Colonic mucosa (tissue), 4 donors: Measurements from ENCODE around the gene MAP1LC3B2. TPM values are rescaled to one million over a fixed set of nuclear protein-coding genes. Genes with fewer than 3 reads are reported as not detected.

Experiments
- DNase-seq: peaks from one replicate; pipeline ENCODE4 v3.0.0-alpha.2; 2020
- H3K27ac ChIP-seq: fragments of 200-600 bp; one replicate; pipeline ENCODE4 v1.8.0; 2021
- H3K27me3 ChIP-seq: fragments of 200-600 bp; one replicate; pipeline ENCODE4 v1.8.0; 2021
- H3K36me3 ChIP-seq: fragments of 200-600 bp; one replicate; pipeline ENCODE4 v1.8.0; 2021
- H3K4me1 ChIP-seq: fragments of 200-600 bp; one replicate; pipeline ENCODE4 v1.8.0; 2021; ENCODE audit warnings: mild to moderate bottlenecking
- H3K4me3 ChIP-seq: fragments of 200-600 bp; one replicate; pipeline ENCODE4 v1.8.0; 2021
- H3K9ac ChIP-seq, 2 donors: one replicate each; pipeline ENCODE4 v1.7.0; 2013; ENCODE audit warnings: control low read depth in 2 of 2, low read depth in 2 of 2, low read length in 2 of 2
- H3K9me3 ChIP-seq: fragments of 200-600 bp; one replicate; pipeline ENCODE4 v1.8.0; 2021
- intact Hi-C: fragments of 100-400 bp; cut with DNase I; formaldehyde crosslinking; loops from one replicate; pipeline ENCODE4 v1.14.1; 2022
- total RNA-seq, 2 donors: library from RNA; stranded (reverse); fragmentation: NEBNext Ultra II Directional in 1 of 2; extraction: Animal tissue kit (Norgen Biotek cat#: 25700) in 1 of 2; gene quantifications; one replicate each; pipeline ENCODE4 v1.2.1, GENCODE V29; 2021
- TF ChIP-seq, protein P1 (sequence below): fragments of 200-600 bp; IDR thresholded peaks from one replicate; pipeline ENCODE4 v1.8.0; 2022; ENCODE audit warnings: antibody characterized with exemption, mild to moderate bottlenecking
- donor health status: healthy.
- donor health status: DM: no; HTN: no; CAD: no.
- donor health status: DM: no; HTN: no; CAD: no.

Gene MAP1LC3B2
- total RNA-seq, 2 donors from 2014 or later = 0.93 to 1.2 TPM

DNA sequence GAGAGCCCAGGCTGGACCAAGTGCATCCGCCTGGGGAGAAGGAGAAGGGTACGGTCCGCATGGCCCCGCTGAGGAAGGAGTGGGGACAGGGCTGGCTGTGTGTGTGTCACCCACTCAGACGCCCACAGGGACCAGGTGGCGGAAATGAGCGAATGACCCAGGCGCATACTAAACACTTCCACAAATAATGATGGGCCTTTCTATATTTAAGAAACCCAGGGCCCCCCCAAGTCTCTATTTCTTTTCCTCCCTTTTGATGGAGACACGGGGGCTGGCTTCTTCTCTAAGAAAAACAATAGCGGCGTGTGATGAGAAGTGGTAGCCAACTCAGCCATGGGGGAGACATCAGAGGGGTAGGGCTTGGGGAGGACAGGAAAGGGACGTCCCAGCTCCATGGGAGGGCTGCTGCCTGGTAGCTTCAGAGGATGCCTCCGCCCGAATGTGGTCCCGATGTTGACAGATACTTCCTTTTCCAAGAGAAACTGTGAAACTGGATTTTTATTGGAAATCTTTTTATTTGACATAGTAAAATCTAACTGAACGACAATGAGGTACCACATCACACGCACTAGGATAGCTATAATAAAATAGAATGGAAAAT, 6.3 kb upstream of the MAP1LC3B2 start:
- Histone ChIP-seq H3K27me3 (no peaks in the 10 kb centered on the region), H3K36me3 (no peaks in the 10 kb centered on the region), H3K4me3 (no peak overlapping the region), H3K4me1 (no peaks in the 10 kb centered on the region), H3K9ac (no peak overlapping the region), H3K9me3 (no peaks in the 10 kb centered on the region), H3K27ac (no peak overlapping the region)
- TF ChIP-seq, protein P1, sequence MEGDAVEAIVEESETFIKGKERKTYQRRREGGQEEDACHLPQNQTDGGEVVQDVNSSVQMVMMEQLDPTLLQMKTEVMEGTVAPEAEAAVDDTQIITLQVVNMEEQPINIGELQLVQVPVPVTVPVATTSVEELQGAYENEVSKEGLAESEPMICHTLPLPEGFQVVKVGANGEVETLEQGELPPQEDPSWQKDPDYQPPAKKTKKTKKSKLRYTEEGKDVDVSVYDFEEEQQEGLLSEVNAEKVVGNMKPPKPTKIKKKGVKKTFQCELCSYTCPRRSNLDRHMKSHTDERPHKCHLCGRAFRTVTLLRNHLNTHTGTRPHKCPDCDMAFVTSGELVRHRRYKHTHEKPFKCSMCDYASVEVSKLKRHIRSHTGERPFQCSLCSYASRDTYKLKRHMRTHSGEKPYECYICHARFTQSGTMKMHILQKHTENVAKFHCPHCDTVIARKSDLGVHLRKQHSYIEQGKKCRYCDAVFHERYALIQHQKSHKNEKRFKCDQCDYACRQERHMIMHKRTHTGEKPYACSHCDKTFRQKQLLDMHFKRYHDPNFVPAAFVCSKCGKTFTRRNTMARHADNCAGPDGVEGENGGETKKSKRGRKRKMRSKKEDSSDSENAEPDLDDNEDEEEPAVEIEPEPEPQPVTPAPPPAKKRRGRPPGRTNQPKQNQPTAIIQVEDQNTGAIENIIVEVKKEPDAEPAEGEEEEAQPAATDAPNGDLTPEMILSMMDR = no peak
- DNase-seq = no peak
- intact Hi-C loops = no loop called here

DNA sequence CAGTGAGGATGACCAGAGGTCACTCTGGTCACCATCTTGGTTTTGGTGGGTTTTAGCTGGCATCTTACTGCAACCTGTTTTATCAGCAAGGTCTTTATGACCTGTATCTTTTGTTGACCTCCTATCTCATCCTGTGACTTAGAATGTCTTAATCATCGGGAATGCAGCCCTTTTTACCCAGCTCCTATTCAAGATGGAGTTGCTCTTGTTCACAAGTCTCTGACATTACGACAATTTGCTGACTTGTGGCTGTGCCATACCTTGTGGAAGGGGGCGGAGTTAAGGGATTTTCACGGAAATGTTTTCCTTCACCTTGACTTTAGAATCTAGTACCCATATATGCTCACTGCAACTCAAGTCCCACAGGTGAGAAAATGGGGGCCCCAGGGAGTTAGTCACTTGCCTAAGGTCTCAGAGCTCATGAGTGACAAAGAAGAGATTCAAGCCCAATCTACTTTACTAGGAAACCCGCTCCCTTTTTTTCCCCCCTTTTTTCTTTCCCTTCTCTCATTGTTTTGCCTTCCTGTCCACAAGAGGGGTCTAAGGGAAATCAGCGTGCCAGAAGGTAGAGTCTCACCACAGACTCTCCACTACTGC, 2.7 kb upstream of the MAP1LC3B2 start:
- TF ChIP-seq, protein P1 = no peak
- Histone ChIP-seq H3K9ac (no peak overlapping the region), H3K4me3 (no peak overlapping the region), H3K4me1 (peaks cover 5% of the 10 kb centered on the region), H3K36me3 (no peaks in the 10 kb centered on the region), H3K9me3 (no peaks in the 10 kb centered on the region), H3K27ac (no peak overlapping the region), H3K27me3 (no peaks in the 10 kb centered on the region)
- no peak for DNase-seq
- intact Hi-C loops = no loop called here

DNA sequence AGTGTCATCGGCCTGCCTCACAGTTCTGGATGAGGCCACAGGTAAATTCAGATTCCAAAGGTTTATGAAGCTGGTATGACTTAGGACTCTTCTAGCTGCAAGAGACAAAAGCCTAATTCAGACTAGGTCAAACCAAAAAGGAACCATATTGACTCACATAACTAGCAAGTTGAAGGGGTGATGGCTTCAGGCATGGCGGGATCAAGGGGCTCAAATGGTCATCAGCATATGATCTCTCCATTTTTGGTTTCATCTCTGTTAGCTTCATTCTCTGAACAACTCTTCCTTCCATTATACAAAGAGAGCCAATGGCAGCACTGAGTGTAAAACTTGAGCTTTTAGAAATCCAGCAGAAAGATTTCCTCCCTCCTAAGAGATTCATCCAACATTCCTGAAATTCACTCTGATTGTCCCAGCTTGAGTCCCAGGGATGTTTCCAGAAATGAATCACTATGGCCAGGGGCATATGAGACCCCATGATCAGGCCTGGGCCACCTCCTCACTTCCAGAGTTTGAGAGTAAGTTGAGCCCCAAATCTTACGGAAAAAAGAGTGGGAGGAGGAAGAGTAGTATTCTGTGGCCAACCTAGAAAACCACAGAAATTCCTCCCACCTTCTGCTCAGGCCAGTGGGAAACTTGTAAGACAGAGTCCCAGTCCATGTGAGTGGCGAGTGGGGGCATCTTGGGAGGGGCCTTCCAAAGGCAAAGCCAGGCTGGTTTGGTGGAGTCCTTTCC, 2.0 kb upstream of the MAP1LC3B2 start:
- Histone ChIP-seq H3K9ac (no peak overlapping the region), H3K9me3 (no peaks in the 10 kb centered on the region), H3K4me1 (peaks cover 5% of the 10 kb centered on the region), H3K36me3 (no peaks in the 10 kb centered on the region), H3K4me3 (no peak overlapping the region), H3K27ac (no peak overlapping the region), H3K27me3 (no peaks in the 10 kb centered on the region)
- no peak for DNase-seq
- intact Hi-C loops = no loop called here
- TF ChIP-seq, protein P1 = no peak

- H3K27me3 ChIP-seq = no peaks in the 10 kb centered on the region
- no peaks in the 10 kb centered on the region for H3K36me3 ChIP-seq
- peaks cover 5% of the 10 kb centered on the region for H3K4me1 ChIP-seq
- no peak overlapping the region for H3K4me3 ChIP-seq
- H3K27ac ChIP-seq = peak overlapping the region; percentile 72
- no peaks in the 10 kb centered on the region for H3K9me3 ChIP-seq
- intact Hi-C loops = no loop called here
- peak overlapping the region in 1 of 2 donors; percentile 58 for H3K9ac ChIP-seq
- TF ChIP-seq, protein P1 = no peak
- DNase-seq = no peak
These were observed 660 bp upstream of the MAP1LC3B2 start for GRCh38 chr12:116558280-116559161.

DNA sequence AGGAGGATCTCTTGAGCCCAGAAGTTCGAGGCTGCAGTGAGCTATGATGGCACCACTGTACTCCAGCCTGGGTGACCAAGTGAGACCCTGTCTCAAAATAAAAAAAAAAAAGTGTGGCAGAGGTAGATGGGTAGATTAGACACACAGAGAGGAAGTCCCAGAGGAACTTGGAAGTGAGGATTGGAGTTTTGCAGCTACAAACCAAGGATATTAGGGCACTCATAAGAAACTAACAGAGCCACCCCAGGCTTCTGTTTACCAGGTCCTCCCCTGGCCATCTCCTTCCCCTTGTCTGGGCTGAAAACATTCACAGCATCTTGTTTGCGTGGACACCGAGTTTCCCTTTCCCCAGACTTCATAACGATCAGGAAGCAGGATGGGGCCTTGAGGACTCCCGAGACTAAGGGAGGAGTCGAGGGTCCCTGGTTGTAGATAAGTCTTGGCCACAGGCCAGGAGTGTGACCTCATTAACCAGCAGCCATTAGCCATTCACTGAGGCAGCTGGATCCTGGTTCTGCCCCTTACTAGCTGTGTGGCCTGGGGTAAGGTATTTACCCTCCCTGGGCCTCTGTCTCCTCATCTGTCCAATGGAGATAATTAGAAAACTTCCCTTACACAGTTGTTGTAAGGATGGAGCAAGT, 2.1 kb downstream of the MAP1LC3B2 start:
- H3K9ac ChIP-seq = no peak overlapping the region
- DNase-seq = no peak
- no peak overlapping the region for H3K27ac ChIP-seq
- TF ChIP-seq, protein P1 = no peak
- no peaks in the 10 kb centered on the region for H3K9me3 ChIP-seq
- peaks cover 5% of the 10 kb centered on the region for H3K4me1 ChIP-seq
- H3K36me3 ChIP-seq = no peaks in the 10 kb centered on the region
- no peak overlapping the region for H3K4me3 ChIP-seq
- intact Hi-C loops = no loop called here
- H3K27me3 ChIP-seq = no peaks in the 10 kb centered on the region
